Astrocyte (in vitro differentiated cells and primary cell): ENCODE measurements around the gene KDELR1.

Experiments
- EZH2 ChIP-seq: IDR thresholded peaks from 2 replicates; pipeline ENCODE4 v1.6.1; 2012; ENCODE audit warnings: mild to moderate bottlenecking, low read length, inconsistent platforms; ENCODE audit not compliant: insufficient read depth
- TF ChIP-seq, protein P1 (sequence below): IDR thresholded peaks from 2 replicates; pipeline ENCODE4 v1.5.1; 2011; ENCODE audit warnings: low read depth, mild to moderate bottlenecking, inconsistent platforms, low read length, moderate library complexity; ENCODE audit not compliant: insufficient read depth

GRCh38 chr19:48333467-48334384 lies 57.6 kb downstream of the KDELR1 start:
- TF ChIP-seq, protein P1, sequence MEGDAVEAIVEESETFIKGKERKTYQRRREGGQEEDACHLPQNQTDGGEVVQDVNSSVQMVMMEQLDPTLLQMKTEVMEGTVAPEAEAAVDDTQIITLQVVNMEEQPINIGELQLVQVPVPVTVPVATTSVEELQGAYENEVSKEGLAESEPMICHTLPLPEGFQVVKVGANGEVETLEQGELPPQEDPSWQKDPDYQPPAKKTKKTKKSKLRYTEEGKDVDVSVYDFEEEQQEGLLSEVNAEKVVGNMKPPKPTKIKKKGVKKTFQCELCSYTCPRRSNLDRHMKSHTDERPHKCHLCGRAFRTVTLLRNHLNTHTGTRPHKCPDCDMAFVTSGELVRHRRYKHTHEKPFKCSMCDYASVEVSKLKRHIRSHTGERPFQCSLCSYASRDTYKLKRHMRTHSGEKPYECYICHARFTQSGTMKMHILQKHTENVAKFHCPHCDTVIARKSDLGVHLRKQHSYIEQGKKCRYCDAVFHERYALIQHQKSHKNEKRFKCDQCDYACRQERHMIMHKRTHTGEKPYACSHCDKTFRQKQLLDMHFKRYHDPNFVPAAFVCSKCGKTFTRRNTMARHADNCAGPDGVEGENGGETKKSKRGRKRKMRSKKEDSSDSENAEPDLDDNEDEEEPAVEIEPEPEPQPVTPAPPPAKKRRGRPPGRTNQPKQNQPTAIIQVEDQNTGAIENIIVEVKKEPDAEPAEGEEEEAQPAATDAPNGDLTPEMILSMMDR, result peak; percentile 39
- TF ChIP-seq EZH2, result no peak
